ENCODE measurements around the gene HTR5A.
"Not testable (repeated sequence)": the region's sequence is repeated elsewhere in the genome, so short reads cannot be mapped to it uniquely, and the experiment has no call there.

The HTR5A gene

GRCh38 chr7:155069992-155070751 lies at the start of gene HTR5A:
TSS of gene HTR5A (plus strand) at chr7:155070324. CDS start at chr7:155070900, 576 bp downstream.
- DNase-seq = no peak

DNA sequence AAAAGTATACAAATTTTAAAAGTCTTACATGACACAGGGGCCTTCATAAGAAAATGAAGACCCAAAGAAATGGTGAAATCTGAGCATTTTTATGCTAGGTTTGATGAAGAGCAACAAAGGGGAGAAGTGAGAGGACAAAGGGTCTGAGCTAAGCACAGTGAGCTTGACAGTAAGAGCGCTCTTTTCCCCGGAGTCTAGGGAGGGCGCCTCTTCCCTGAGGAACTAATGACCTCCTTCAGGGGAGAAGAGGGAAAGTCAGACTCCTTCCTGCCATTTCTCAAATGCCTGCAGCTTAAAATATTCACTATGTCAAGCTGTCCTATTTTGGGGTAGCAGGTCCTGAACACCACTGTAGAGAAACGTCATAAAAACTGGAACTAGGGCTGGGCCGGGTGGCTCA lies 49.1 kb upstream of the HTR5A start:
- no peak for DNase-seq

- no peak for DNase-seq
Measured at GRCh38 chr7:155021699-155022145, 48.4 kb upstream of the HTR5A start.

- DNase-seq = no peak
Measured at GRCh38 chr7:155027879-155028278, 42.2 kb upstream of the HTR5A start.

GRCh38 chr7:155032978-155033377 lies 37.1 kb upstream of the HTR5A start:
- DNase-seq = no peak

GRCh38 chr7:155034495-155034894 lies 35.6 kb upstream of the HTR5A start:
- not testable (repeated sequence) for DNase-seq

- DNase-seq = no peak
Measured at GRCh38 chr7:155038335-155038734, 31.8 kb upstream of the HTR5A start.

- DNase-seq = no peak
Measured at GRCh38 chr7:155043756-155044155, 26.4 kb upstream of the HTR5A start.

- DNase-seq = no peak
Measured at GRCh38 chr7:155048006-155048405, 22.1 kb upstream of the HTR5A start.

DNA sequence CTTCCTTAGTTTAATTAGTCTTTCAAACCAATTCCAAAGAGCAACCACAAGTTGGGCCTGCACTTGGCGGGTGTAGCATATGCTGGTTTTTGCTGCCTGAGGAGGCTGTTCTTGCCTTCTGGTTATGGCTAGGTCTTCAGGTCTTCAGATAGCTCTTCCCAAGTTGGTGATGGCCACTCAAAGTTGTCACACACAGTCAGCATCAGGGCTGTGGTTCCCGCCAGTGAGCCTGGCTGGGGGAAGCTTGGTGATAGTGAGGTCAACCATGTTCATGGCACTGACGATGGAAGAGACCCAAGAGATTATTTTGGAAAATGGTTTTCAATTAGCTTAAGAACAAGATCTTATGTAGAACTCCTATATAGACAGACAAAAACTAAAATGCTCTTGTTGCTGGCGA lies 18.8 kb upstream of the HTR5A start:
- DNase-seq = no peak

- DNase-seq = no peak
Measured at GRCh38 chr7:155053002-155053401, 17.1 kb upstream of the HTR5A start.

GRCh38 chr7:155054761-155055160 lies 15.4 kb upstream of the HTR5A start:
- DNase-seq = no peak

- DNase-seq = no peak
Measured at GRCh38 chr7:155057076-155057475, 13.0 kb upstream of the HTR5A start.

DNA sequence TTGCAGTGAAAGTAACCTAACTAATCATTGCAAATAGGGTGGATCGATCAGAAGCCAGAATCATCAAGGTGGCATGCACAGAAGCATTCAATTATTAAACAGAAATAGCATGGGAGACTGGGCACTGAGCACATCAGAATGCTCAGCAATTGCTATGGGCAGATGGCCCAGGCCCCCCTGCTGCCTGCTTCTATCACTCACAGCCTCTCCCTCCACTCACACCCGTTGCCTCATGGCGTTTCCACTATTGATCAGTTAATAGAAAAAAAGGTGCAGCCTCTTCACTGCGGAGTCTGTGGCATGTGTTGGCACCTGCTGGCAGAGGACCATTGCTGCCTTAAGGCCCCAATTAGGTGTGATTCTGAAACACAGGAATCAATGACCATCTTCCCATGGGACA lies 11.2 kb upstream of the HTR5A start:
- no peak for DNase-seq

- no peak for DNase-seq
Measured at GRCh38 chr7:155059703-155060102, 10.4 kb upstream of the HTR5A start.

- no peak for DNase-seq
Measured at GRCh38 chr7:155062411-155062810, 7.7 kb upstream of the HTR5A start.

DNA sequence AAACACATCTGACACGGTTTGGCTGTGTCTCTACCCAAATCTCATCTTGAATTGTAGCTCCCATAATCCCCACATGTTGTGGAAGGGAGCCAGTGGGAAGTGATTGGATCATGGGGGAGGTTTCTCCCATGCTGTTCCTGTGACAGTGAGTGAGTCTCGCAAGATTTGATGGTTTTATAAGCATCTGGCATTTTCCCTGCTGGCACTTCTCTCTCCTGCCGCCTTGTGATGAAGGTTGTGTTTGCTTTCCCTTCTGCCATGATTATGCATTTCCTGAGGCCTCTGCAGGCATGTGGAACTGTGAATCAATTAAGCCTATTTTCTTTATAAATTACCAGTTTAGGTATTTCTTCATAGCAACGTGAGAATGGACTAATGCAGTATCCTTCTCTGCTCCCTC lies 5.9 kb upstream of the HTR5A start:
- DNase-seq = no peak

- no peak for DNase-seq
Measured at GRCh38 chr7:155066417-155066950, 3.6 kb upstream of the HTR5A start.

DNA sequence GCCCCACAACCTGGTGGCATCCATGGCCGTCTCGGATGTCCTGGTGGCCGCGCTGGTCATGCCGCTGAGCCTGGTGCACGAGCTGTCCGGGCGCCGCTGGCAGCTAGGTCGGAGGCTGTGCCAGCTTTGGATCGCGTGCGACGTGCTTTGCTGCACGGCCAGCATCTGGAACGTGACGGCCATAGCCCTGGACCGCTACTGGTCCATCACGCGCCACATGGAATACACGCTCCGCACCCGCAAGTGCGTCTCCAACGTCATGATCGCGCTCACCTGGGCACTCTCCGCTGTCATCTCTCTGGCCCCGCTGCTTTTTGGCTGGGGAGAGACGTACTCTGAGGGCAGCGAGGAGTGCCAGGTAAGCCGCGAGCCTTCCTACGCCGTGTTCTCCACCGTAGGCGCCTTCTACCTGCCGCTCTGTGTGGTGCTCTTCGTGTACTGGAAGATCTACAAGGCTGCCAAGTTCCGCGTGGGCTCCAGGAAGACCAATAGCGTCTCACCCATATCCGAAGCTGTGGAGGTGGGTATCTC lies 1.1 kb downstream of the HTR5A start:
- DNase-seq = no peak

DNA sequence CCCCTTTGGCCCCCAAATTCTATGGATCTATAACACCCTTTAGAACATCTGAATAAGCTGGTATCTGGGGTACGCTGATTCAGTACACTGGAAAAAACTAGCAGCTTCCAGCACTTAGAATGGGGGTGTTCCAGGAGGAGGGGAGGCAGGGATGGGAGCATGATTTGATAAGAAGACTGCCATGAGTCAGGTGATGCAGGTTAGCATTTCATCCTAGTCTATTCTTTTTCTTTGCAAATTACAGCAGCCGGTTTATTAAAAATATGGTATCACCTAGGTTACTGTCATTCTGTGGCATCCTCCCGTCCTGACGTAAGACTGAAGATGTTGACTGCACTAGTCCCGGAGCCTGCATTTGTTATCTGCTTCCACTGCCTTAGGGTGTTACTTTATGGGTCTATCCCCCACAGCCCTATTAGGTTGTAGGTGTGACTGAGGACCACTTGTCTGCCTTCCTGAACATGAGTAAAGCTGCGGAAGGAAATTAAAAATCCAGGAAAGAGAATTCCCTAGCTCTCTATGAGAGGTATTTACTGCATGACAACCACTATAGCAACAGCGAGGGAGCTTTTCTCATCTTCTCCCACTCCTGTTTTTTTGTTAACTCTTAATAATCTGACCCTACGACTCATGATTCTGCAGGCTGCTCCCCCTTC lies 1.9 kb downstream of the HTR5A start:
- no peak for DNase-seq

- DNase-seq = no peak
Measured at GRCh38 chr7:155073922-155074321, 3.8 kb downstream of the HTR5A start.

GRCh38 chr7:155084021-155084420 lies 13.9 kb downstream of the HTR5A start:
- DNase-seq = no peak

- no peak for DNase-seq
Measured at GRCh38 chr7:155084969-155085368, 14.8 kb downstream of the HTR5A start.

GRCh38 chr7:155090684-155091083 lies 20.6 kb downstream of the HTR5A start:
- no peak for DNase-seq
